ENCODE data around the gene P3H3.

GRCh38 chr12:6851921-6852650 is 23.9 kb downstream of the P3H3 start, which contains the start of gene USP5:
- TF ChIP-seq, protein P1, sequence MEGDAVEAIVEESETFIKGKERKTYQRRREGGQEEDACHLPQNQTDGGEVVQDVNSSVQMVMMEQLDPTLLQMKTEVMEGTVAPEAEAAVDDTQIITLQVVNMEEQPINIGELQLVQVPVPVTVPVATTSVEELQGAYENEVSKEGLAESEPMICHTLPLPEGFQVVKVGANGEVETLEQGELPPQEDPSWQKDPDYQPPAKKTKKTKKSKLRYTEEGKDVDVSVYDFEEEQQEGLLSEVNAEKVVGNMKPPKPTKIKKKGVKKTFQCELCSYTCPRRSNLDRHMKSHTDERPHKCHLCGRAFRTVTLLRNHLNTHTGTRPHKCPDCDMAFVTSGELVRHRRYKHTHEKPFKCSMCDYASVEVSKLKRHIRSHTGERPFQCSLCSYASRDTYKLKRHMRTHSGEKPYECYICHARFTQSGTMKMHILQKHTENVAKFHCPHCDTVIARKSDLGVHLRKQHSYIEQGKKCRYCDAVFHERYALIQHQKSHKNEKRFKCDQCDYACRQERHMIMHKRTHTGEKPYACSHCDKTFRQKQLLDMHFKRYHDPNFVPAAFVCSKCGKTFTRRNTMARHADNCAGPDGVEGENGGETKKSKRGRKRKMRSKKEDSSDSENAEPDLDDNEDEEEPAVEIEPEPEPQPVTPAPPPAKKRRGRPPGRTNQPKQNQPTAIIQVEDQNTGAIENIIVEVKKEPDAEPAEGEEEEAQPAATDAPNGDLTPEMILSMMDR (IDR thresholded peaks at IDR 0.05): no peak
- TF ChIP-seq POLR2A (IDR thresholded peaks at IDR 0.05) (no peak), EP300 (IDR thresholded peaks at IDR 0.05) (no peak)
